HEK293 (cell line): ENCODE results near the gene OXSR1.

Experiments
- ZNF48 ChIP-seq: fragments of 450-650 bp; formaldehyde crosslinking; IDR thresholded peaks from 2 replicates; pipeline ENCODE4 v1.5.1; 2016; ENCODE audit warnings: missing biosample characterization, missing genetic modification characterization
- TF ChIP-seq, protein P1 (sequence below): fragments of 450-650 bp; formaldehyde crosslinking; IDR thresholded peaks from 2 replicates; pipeline ENCODE4 v1.5.1; 2016; ENCODE audit warnings: missing biosample characterization, missing genetic modification characterization
- TF ChIP-seq, protein P2 (sequence below): fragments of 450-650 bp; formaldehyde crosslinking; IDR thresholded peaks from 2 replicates; pipeline ENCODE4 v1.5.1; 2016; ENCODE audit warnings: missing biosample characterization, missing genetic modification characterization

DNA sequence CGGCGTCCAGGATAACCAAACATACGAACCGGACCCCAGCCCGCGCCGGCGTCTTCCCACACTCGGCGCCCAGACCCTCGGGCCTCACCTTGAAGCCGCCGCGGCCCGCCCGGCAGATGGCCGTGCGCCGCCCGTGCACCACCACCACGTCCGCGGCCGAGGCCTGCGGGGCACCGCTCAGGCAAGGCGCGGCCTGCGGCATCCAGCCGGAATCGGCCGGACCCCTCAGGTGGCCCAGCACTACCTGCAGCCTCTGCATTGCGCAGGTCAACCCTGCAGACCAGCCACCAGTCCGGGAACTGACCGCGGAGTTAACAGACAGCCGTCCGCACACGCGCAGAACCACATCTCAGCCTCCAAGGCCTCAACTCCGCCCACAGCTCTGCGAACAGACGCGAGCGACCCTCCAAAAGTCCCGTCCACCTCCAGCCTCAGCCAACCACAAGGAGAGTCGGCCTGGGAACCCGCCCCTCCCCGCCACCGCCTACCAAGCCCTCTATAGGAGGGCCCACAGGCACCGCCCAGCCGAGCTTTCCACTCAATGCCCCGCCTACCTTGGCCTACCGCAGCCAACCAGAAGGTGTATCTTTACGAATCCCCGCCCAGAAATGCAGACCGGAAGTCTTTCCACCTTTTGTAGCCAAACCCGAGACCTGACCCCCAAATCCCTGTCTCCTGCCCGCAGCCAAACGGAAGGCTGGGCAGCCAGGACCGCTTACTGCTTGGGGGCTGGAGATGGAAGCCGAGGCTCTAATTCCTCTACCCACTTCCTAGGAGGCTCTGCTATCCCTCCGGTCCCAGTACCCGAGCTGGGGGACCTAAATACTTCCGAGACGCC is 28.3 kb upstream of the OXSR1 start, which contains the start of gene ACAA1:
- TF ChIP-seq, protein P1, sequence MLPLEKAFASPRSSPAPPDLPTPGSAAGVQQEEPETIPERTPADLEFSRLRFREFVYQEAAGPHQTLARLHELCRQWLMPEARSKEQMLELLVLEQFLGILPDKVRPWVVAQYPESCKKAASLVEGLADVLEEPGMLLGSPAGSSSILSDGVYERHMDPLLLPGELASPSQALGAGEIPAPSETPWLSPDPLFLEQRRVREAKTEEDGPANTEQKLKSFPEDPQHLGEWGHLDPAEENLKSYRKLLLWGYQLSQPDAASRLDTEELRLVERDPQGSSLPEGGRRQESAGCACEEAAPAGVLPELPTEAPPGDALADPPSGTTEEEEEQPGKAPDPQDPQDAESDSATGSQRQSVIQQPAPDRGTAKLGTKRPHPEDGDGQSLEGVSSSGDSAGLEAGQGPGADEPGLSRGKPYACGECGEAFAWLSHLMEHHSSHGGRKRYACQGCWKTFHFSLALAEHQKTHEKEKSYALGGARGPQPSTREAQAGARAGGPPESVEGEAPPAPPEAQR: no peak
- TF ChIP-seq, protein P2, sequence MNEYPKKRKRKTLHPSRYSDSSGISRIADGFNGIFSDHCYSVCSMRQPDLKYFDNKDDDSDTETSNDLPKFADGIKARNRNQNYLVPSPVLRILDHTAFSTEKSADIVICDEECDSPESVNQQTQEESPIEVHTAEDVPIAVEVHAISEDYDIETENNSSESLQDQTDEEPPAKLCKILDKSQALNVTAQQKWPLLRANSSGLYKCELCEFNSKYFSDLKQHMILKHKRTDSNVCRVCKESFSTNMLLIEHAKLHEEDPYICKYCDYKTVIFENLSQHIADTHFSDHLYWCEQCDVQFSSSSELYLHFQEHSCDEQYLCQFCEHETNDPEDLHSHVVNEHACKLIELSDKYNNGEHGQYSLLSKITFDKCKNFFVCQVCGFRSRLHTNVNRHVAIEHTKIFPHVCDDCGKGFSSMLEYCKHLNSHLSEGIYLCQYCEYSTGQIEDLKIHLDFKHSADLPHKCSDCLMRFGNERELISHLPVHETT (tag by site-specific recombination): no peak
- TF ChIP-seq ZNF48 (tag by site-specific recombination): no peak
